Astrocyte of the spinal cord (primary cell): ENCODE data around the gene UNC45B.

Source experiments
- DNase-seq: peaks from one replicate; pipeline ENCODE4 v3.0.0; 2011; ENCODE audit warnings: low read depth, low spot score
- H3K4me3 ChIP-seq: 2 replicates; pipeline ENCODE4 v1.5.1; 2011; ENCODE audit warnings: low read depth, mild to moderate bottlenecking, low read length, moderate library complexity
- CTCF ChIP-seq: IDR thresholded peaks from 2 replicates; pipeline ENCODE4 v1.5.1; 2012; ENCODE audit warnings: low read depth, mild to moderate bottlenecking, low read length, inconsistent platforms
- in situ Hi-C: cut with HindIII; loops from 2 replicates; pipeline ENCODE4 v1.10.0; 2017; ENCODE audit warnings: low sequenced_read_pairs

UNC45B gene

DNA sequence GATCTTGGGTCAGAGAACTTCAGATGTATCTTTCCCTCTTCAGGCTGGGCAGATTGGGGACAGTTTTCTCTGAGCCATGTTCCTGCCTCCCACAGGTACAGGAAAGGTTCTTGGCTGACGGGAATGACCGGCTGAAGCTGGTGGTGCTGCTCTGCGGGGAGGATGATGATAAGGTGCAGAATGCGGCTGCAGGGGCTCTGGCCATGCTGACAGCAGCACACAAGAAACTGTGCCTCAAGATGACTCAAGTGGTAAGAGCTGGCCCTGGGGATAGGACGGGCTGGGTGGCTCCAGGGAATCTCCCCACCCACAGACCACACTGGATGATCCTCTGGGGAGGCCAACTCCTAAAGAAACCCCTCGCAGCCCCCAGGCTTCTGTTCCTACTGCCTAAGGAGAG is 35.7 kb downstream of the UNC45B start:
- DNase-seq, result no peak
- no peak overlapping the region for H3K4me3 ChIP-seq
- no peak for TF ChIP-seq CTCF
- in situ Hi-C loops, result no loop called here

DNA sequence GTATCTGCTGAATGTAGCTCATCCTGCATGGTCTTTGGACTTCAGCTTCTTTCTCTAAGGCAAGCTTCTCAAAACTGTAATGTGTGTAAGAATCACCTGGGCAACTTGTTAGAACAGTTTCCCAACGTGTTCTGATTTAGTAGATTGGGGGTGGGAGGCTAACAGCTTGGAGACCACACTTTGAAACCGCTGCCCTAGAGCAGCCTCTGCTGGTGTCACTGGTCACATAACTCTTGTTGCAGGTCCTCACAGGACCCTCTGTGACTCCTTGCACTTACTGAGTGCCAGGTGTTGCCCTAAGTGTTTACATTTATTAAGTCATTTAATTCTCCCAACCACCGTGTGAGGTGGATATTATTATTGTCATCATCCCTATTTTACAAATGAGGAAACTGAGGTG is 36.7 kb downstream of the UNC45B start:
- TF ChIP-seq CTCF, result no peak
- no peak overlapping the region for H3K4me3 ChIP-seq
- DNase-seq, result no peak
- in situ Hi-C loops, result no loop called here

GRCh38 chr17:35185849-35186248 is 38.2 kb downstream of the UNC45B start:
- in situ Hi-C loops, result no loop called here
- no peak for TF ChIP-seq CTCF
- no peak overlapping the region for H3K4me3 ChIP-seq
- DNase-seq, result no peak

DNA sequence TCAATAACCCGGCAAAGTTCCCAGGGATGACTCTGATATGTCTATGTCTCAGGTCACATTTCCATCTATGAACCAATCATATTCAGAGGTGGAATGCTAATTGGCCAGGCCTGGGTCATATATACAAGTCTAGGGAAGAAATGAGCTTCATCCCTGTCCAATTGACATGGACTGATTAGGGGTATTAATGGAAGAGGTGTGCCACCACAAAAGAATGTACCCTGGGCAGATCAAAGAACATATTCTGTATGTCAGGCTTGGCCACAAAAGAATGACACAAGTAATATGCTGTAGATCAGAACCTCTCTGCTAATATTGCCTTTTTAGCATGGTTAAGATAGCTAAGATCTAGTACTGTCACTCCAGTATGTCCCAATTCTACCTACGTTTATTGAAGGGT is 39.9 kb downstream of the UNC45B start:
- no peak for DNase-seq
- in situ Hi-C loops, result no loop called here
- no peak overlapping the region for H3K4me3 ChIP-seq
- no peak for TF ChIP-seq CTCF

DNA sequence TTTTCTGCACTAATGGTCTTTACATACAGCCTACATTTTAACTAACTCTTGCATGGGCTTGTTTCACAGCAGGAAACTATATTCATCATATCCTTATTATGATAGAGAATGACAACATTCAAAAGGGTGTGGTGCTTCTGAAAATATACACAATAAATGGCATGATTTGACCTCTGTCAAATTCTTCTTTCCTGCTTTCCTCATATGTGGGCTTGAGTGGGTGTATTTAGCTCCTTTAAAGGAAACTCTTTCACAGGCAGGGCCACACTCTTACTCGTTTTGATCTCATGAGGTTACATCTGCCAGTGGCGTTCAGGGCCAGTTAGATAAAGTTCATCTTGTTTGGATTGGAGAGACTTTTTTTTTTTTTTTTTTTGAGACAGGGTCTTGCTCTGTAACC is 40.5 kb downstream of the UNC45B start:
- peak; percentile 16 for DNase-seq
- in situ Hi-C loops, result no loop called here
- H3K4me3 ChIP-seq, result no peak overlapping the region

DNA sequence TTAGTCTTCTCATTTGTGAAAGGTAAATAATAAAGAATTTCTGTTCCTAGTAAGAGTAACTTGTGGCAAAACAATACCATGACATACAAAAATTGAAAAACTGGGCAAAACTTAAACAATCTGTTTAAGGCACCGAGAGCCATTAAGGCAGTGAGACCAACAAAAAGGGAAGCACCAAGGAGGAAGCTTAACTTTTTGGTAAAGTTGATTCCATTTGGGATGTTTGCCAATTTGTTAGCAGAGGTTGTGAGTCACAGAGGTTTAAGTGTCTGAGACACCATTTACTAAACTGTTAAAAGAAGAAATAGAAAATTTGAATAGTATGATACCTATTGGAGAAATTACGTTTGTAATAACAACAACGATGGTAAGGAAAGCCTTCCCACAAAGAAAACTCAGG is 41.7 kb downstream of the UNC45B start:
- H3K4me3 ChIP-seq, result no peak overlapping the region
- in situ Hi-C loops, result no loop called here
- no peak for TF ChIP-seq CTCF
- DNase-seq, result peak; percentile 7

More for the DNA sequence above, 40.5 kb downstream of the UNC45B start:
- TF ChIP-seq CTCF, result no peak
